H1 (cell line): ENCODE results near the gene METTL1. TPM values are rescaled to one million over a fixed set of nuclear protein-coding genes. Genes with fewer than 3 reads are reported as not detected.

Source experiments
- CTCF ChIA-PET: fragments of 300-600 bp; sonication (Branson Sonifier 250); formaldehyde crosslinking; loops from one replicate; lab custom pipeline; 2021; ENCODE audit not compliant: partially characterized antibody; lab: Charles Lee
- POLR2A ChIA-PET: fragments of 300-600 bp; sonication (Branson Sonifier 250); formaldehyde crosslinking; loops from one replicate; lab custom pipeline; 2021; ENCODE audit warnings: inconsistent platforms; ENCODE audit not compliant: partially characterized antibody; lab: Charles Lee
- DNase-seq, 2 experiments: peaks; one replicate each; pipeline versions ENCODE4 v3.0.0 to v3.0.0-alpha.2; 2010 to 2022; ENCODE audit warnings: low spot score in 2 of 2, low read depth in 1 of 2, mixed read lengths in 1 of 2
- FAIRE-seq: peaks from 2 replicates; lab custom pipeline; 2011; peaks lifted over from hg19 to GRCh38; lab: Jason Lieb, UNC
- H2AFZ ChIP-seq: 2 replicates; pipeline ENCODE4 v1.8.1; 2012; ENCODE audit warnings: low read length, inconsistent platforms
- H2AK5ac ChIP-seq: 2 replicates; pipeline ENCODE4 v1.6.1; 2013; ENCODE audit warnings: low read depth, low read length
- H2BK120ac ChIP-seq: replicated peaks from 2 replicates; pipeline ENCODE3; 2013; ENCODE audit warnings: low read depth, low read length, inconsistent platforms
- H2BK12ac ChIP-seq: 2 replicates; pipeline ENCODE4 v1.6.1; 2013; ENCODE audit warnings: low read depth, low read length
- H2BK15ac ChIP-seq: 2 replicates; pipeline ENCODE4 v1.6.1; 2013; ENCODE audit warnings: low read length
- H2BK20ac ChIP-seq: 2 replicates; pipeline ENCODE4 v1.6.1; 2013; ENCODE audit warnings: low read length
- H2BK5ac ChIP-seq: 2 replicates; pipeline ENCODE4 v1.6.1; 2013; ENCODE audit warnings: low read depth, low read length
- H3K14ac ChIP-seq: 2 replicates; pipeline ENCODE4 v1.6.1; 2013; ENCODE audit warnings: inconsistent platforms; ENCODE audit not compliant: insufficient read length
- H3K18ac ChIP-seq: 2 replicates; pipeline ENCODE4 v1.6.1; 2013; ENCODE audit warnings: low read length; ENCODE audit errors: extremely low read depth
- H3K23ac ChIP-seq: 2 replicates; pipeline ENCODE4 v1.6.1; 2013; ENCODE audit warnings: inconsistent platforms; ENCODE audit not compliant: insufficient read length
- H3K23me2 ChIP-seq: 2 replicates; pipeline ENCODE4 v1.6.1; 2013; ENCODE audit warnings: low read depth, low read length
- H3K27ac ChIP-seq: 2 replicates; pipeline ENCODE4 v1.6.1; 2011; ENCODE audit warnings: low read depth, low read length, inconsistent platforms
- H3K27me3 ChIP-seq, 4 experiments: replicated peaks in 1 of 4; 1 replicate in 1 of 4; 2 replicates in 3 of 4; pipeline versions ENCODE4 v1.6.1 to v1.8.1; 2011 to 2013; ENCODE audit warnings: low read length in 3 of 4, mild to moderate bottlenecking in 3 of 4, inconsistent platforms in 2 of 4, mixed read lengths in 2 of 4, moderate library complexity in 1 of 4; ENCODE audit not compliant: control insufficient read depth in 3 of 4, insufficient read depth in 3 of 4; ENCODE audit errors: extremely low read depth in 1 of 4
- H3K36me3 ChIP-seq, 4 experiments: 2 replicates each; pipeline versions ENCODE4 v1.6.1 to v1.8.1; 2011 to 2013; ENCODE audit warnings: mild to moderate bottlenecking in 4 of 4, low read length in 3 of 4, moderate library complexity in 2 of 4, control low read depth in 1 of 4, inconsistent platforms in 1 of 4; ENCODE audit not compliant: insufficient read depth in 4 of 4, control insufficient read depth in 2 of 4
- H3K4ac ChIP-seq: replicated peaks from 2 replicates; pipeline ENCODE3; 2013; ENCODE audit warnings: low read length, low read depth, mixed read lengths, inconsistent platforms; ENCODE audit not compliant: insufficient read length
- H3K4me1 ChIP-seq, 4 experiments: replicated peaks in 1 of 4; 1 replicate in 1 of 4; 2 replicates in 3 of 4; pipeline versions ENCODE4 v1.6.1 to v1.8.1; 2011 to 2013; ENCODE audit warnings: low read length in 3 of 4, inconsistent platforms in 2 of 4, mixed read lengths in 1 of 4; ENCODE audit not compliant: insufficient read depth in 4 of 4, control insufficient read depth in 3 of 4
- H3K4me2 ChIP-seq, 2 experiments: 2 replicates each; pipeline versions ENCODE4 v1.6.1 to v1.8.1; 2011 to 2013; ENCODE audit warnings: low read depth in 2 of 2, low read length in 2 of 2, control low read depth in 1 of 2, inconsistent platforms in 1 of 2, mild to moderate bottlenecking in 1 of 2; ENCODE audit not compliant: insufficient read depth in 1 of 2
- H3K4me3 ChIP-seq, 4 experiments: fragments of 200-600, 300-600 bp in 1 of 4; sonication (generic), shearing (Covaris generic), sonication (Bioruptor Twin) in 1 of 4; 2 replicates each; pipeline versions ENCODE4 v1.5.1 to v1.8.1; 2011 to 2016; ENCODE audit warnings: low read length in 4 of 4, low read depth in 3 of 4, control low read depth in 2 of 4, inconsistent platforms in 2 of 4, mild to moderate bottlenecking in 2 of 4, mixed read lengths in 1 of 4, moderate library complexity in 1 of 4; ENCODE audit not compliant: insufficient read depth in 2 of 4; ENCODE audit errors: extremely low read depth in 1 of 4
- H3K56ac ChIP-seq: replicated peaks from 2 replicates; pipeline ENCODE3; 2013; ENCODE audit warnings: low read depth, mild to moderate bottlenecking, mixed read lengths, low read length, inconsistent platforms; ENCODE audit not compliant: insufficient read length
- H3K79me1 ChIP-seq: 2 replicates; pipeline ENCODE4 v1.6.1; 2013; ENCODE audit warnings: low read depth, low read length, control low read depth
- H3K79me2 ChIP-seq, 2 experiments: 2 replicates each; pipeline versions ENCODE4 v1.6.1 to v1.8.1; 2012 to 2013; ENCODE audit warnings: low read length in 2 of 2, mild to moderate bottlenecking in 2 of 2, inconsistent platforms in 1 of 2; ENCODE audit not compliant: insufficient read depth in 2 of 2, control insufficient read depth in 1 of 2
- H3K9ac ChIP-seq, 4 experiments: replicated peaks in 1 of 4; 1 replicate in 1 of 4; 2 replicates in 3 of 4; pipeline versions ENCODE4 v1.6.1 to v1.8.1; 2011 to 2013; ENCODE audit warnings: low read depth in 3 of 4, low read length in 3 of 4, control low read depth in 2 of 4, mild to moderate bottlenecking in 2 of 4, moderate library complexity in 2 of 4, inconsistent platforms in 1 of 4; ENCODE audit errors: extremely low read depth in 1 of 4
- H3K9me3 ChIP-seq, 2 experiments: 2 replicates each; pipeline versions ENCODE4 v1.6.1 to v1.8.1; 2012 to 2013; ENCODE audit warnings: mild to moderate bottlenecking in 2 of 2, moderate library complexity in 2 of 2, control low read depth in 1 of 2, inconsistent platforms in 1 of 2, low read depth in 1 of 2, low read length in 1 of 2, mixed read lengths in 1 of 2; ENCODE audit not compliant: insufficient read depth in 2 of 2
- H4K20me1 ChIP-seq, 2 experiments: replicated peaks in 1 of 2; 2 replicates each; pipeline versions ENCODE3 to v1.8.1; 2011 to 2013; ENCODE audit warnings: inconsistent platforms in 2 of 2, low read length in 2 of 2, mild to moderate bottlenecking in 1 of 2; ENCODE audit not compliant: insufficient read depth in 2 of 2, control insufficient read depth in 1 of 2
- H4K5ac ChIP-seq: 2 replicates; pipeline ENCODE4 v1.6.1; 2013; ENCODE audit warnings: low read length, low read depth, mixed read lengths, inconsistent platforms; ENCODE audit not compliant: insufficient read length
- H4K8ac ChIP-seq: 2 replicates; pipeline ENCODE4 v1.8.0; 2013; ENCODE audit warnings: mild to moderate bottlenecking, moderate library complexity, low read length, inconsistent platforms; ENCODE audit not compliant: insufficient read depth; ENCODE audit errors: extremely low read depth
- H4K91ac ChIP-seq: replicated peaks from 2 replicates; pipeline ENCODE3; 2013; ENCODE audit warnings: low read length, mixed read lengths, inconsistent platforms; ENCODE audit not compliant: insufficient read length
- EZH2 ChIP-seq: fragments of 200-600 bp; sonication (generic); IDR thresholded peaks from 2 replicates; pipeline ENCODE4 v1.7.1; 2012; ENCODE audit warnings: low read depth, mild to moderate bottlenecking, moderate library complexity, low read length, inconsistent platforms; ENCODE audit not compliant: severe bottlenecking
- JUN ChIP-seq: IDR thresholded peaks from 2 replicates; pipeline ENCODE4 v1.6.1; 2011; ENCODE audit warnings: low read depth, mild to moderate bottlenecking, improper control_type of control experiment, low read length
- JUND ChIP-seq: IDR thresholded peaks from 2 replicates; pipeline ENCODE4 v1.6.1; 2011; ENCODE audit warnings: mild to moderate bottlenecking, improper control_type of control experiment, low read length
- RBBP5 ChIP-seq: IDR thresholded peaks from 2 replicates; pipeline ENCODE4 v1.7.1; 2012; ENCODE audit warnings: low read depth, mild to moderate bottlenecking, inconsistent platforms, low read length, moderate library complexity, borderline replicate concordance
- RNF2 ChIP-seq: fragments of 200-900, 300-1000 bp; sonication (generic); IDR thresholded peaks from 2 replicates; pipeline ENCODE4 v1.7.1; 2016; ENCODE audit warnings: borderline replicate concordance, low read depth, mild to moderate bottlenecking, antibody characterized with exemption, low read length; ENCODE audit not compliant: poor library complexity, severe bottlenecking; ENCODE audit errors: missing control alignments
- RXRA ChIP-seq: IDR thresholded peaks from 2 replicates; pipeline ENCODE4 v1.6.1; 2011; ENCODE audit warnings: low read depth, mild to moderate bottlenecking, low read length, moderate library complexity; ENCODE audit not compliant: insufficient read depth
- SIN3A ChIP-seq, 2 experiments: IDR thresholded peaks in 1 of 2; conservative IDR thresholded peaks in 1 of 2; 2 replicates each; pipeline ENCODE4 v1.6.1; 2011 to 2012; ENCODE audit warnings: low read length in 2 of 2, improper control_type of control experiment in 1 of 2, low read depth in 1 of 2, mild to moderate bottlenecking in 1 of 2
- SP1 ChIP-seq: IDR thresholded peaks from 2 replicates; pipeline ENCODE4 v1.6.1; 2011; ENCODE audit warnings: low read depth, low read length
- SP2 ChIP-seq: IDR thresholded peaks from 2 replicates; pipeline ENCODE4 v1.6.1; 2012; ENCODE audit warnings: mild to moderate bottlenecking, low read length, inconsistent platforms
- SP4 ChIP-seq: IDR thresholded peaks from 2 replicates; pipeline ENCODE4 v1.6.1; 2012; ENCODE audit warnings: low read length, inconsistent platforms
- SRF ChIP-seq: IDR thresholded peaks from 2 replicates; pipeline ENCODE4 v1.6.1; 2011; ENCODE audit warnings: mild to moderate bottlenecking, low read depth, low read length, moderate library complexity
- WGBS, 2 experiments: shearing (Covaris generic) in 1 of 2; methylation state at CpG; one replicate each; pipeline versions ENCODE4 v1.1.6 to v1.1.7; 2013 to 2015; ENCODE audit warnings: low lambda C conversion rate in 2 of 2, mixed read lengths in 2 of 2, inconsistent platforms in 1 of 2, low coverage in 1 of 2, missing lambda C conversion rate in 1 of 2; ENCODE audit not compliant: insufficient replicate concordance in 2 of 2, insufficient coverage in 1 of 2, insufficient read length in 1 of 2; ENCODE audit errors: extremely low coverage in 1 of 2, missing lambda C conversion rate in 1 of 2; 5-methylcytosine and 5-hydroxymethylcytosine counted together
- polyA plus RNA-seq, 7 experiments: library from polyadenylated mRNA; depleted of rRNA in 3 of 7; stranded (reverse) in 5 of 7; unstranded in 2 of 7; fragments of >200 nt in 5 of 7; fragments of 200-250 nt in 2 of 7; gene quantifications; 1 replicate in 5 of 7; 2 replicates in 1 of 7; 4 replicates in 1 of 7; pipeline versions ENCODE4 v1.2.1 to v1.2.3, GENCODE V29; 2011 to 2013; ENCODE audit warnings: missing spikeins in 2 of 7, mixed read lengths in 2 of 7
- total RNA-seq: library from RNA; stranded (reverse); fragmentation: NEBNext Ultra II Directional; extraction: Animal tissue kit (Norgen Biotek cat#: 25700); gene quantifications from 2 replicates; pipeline ENCODE4 v1.2.1, GENCODE V29; 2021

METTL1 gene
- total and polyA plus RNA-seq, 2 of the 8 experiments (the other 6 are each of a cell fraction or from before 2014, with no cell fraction given) = 40.5 to 46.0 TPM

DNA sequence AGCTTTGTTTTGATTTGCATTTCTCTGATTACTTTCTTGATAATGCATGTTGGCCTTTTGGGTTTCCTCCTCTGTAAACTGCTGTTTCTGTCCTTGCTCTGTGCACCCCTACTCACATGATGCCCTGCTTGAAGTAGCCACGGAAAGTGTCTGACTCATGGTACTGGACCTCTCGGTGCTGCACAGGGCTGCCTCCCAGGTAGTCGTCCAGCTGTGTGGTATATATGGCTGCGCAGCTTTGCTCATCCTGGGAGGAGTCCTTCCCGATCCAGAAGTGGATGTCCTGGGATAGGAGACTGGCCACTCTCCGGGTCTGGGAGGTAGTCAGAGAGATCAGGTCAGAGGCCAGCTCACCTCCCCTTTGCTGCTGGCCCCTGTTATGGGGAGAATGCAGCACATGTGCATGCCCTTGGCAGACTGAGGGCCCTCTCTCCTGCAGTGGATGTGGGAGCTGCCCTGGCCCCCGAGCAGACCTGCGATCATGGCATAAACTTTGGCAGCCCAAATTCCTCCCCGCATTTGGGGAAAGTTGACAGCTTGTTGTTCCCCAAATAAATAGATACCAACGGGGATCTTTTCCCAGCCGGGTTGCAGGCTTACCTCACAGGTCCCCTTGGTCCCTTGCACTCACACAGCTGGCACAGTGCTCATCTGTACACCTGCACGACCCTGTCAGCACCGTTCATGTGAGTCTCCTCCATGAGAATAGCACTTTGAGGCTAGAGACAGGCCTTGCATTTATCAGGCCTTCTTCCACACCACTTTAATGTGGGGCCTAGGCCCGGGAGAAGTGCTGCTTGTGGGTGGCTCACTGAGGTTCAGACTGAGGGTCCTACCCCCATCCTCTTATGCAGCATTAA, 41.4 kb upstream of the METTL1 start:
- no peak overlapping the region for H3K9ac ChIP-seq
- H4K8ac ChIP-seq = no peak overlapping the region; the same call in 1 of the 2 replicates
- no peak overlapping the region for H3K4me2 ChIP-seq
- H3K23me2 ChIP-seq = no peaks in the 10 kb centered on the region
- FAIRE-seq = no peak
- DNase-seq = no peak
- no peak overlapping the region for H3K23ac ChIP-seq
- H2AK5ac ChIP-seq = no peak overlapping the region
- H3K9me3 ChIP-seq = no peaks in the 10 kb centered on the region
- no peak overlapping the region for H2AFZ ChIP-seq
- no peaks in the 10 kb centered on the region for H3K79me1 ChIP-seq
- no peak overlapping the region for H2BK5ac ChIP-seq
- no peak overlapping the region for H3K4ac ChIP-seq
- no peaks in the 10 kb centered on the region for H3K4me1 ChIP-seq
- peaks cover 0 to 3% (median 0%) of the 10 kb centered on the region in 4 experiments; a peak in 1 of 8 replicates for H3K36me3 ChIP-seq
- no peak overlapping the region for H3K56ac ChIP-seq
- no peak overlapping the region for H2BK120ac ChIP-seq
- no peaks in the 10 kb centered on the region for H4K20me1 ChIP-seq
- no peak overlapping the region for H2BK15ac ChIP-seq
- no peak overlapping the region for H3K4me3 ChIP-seq
- ChIA-PET CTCF (interaction anchor here (0.6 to 10.4 kb wide), 9 partner anchors 12 to 1599 kb away, joined by 3 to 146 read pairs (median 4); partner anchors contain the start of gene TSFM), POLR2A (interaction anchor here (1.0 to 9.6 kb wide), 9 partner anchors 8 to 84 kb away, joined by 3 to 71 read pairs (median 4); partner anchors contain the start of genes CTDSP2, EEF1AKMT3 and METTL1)
- no peak overlapping the region for H4K91ac ChIP-seq
- H3K18ac ChIP-seq = no peak overlapping the region
- H3K14ac ChIP-seq = no peak overlapping the region
- no peak overlapping the region for H2BK20ac ChIP-seq
- WGBS, 2 experiments = 89% methylated on average over 14 of the region's 14 CpGs; no CpG with 5 or more reads in 1 of the 2 experiments
- no peaks in the 10 kb centered on the region for H3K27me3 ChIP-seq
- no peak overlapping the region for H2BK12ac ChIP-seq
- H4K5ac ChIP-seq = no peak overlapping the region
- H3K79me2 ChIP-seq = no peaks in the 10 kb centered on the region
- H3K27ac ChIP-seq = no peak overlapping the region
- TF ChIP-seq SP4 = no peak
- no peak for TF ChIP-seq RNF2
- no peak for TF ChIP-seq SP2
- TF ChIP-seq SP1 = no peak
- TF ChIP-seq EZH2 = no peak
- TF ChIP-seq RXRA = no peak
- no peak for TF ChIP-seq SIN3A (conservative IDR thresholded peaks at IDR 0.05 in 1 of 2, IDR thresholded peaks at IDR 0.05 in 1 of 2; ENCODE audit: low read depth in 1 of 2, low read length in 2 of 2)
- no peak for TF ChIP-seq JUND
- TF ChIP-seq JUN = no peak
- TF ChIP-seq RBBP5 = no peak
- no peak for TF ChIP-seq SRF
